AG10803 (cell line): ENCODE results near the gene NOX4.
"Not testable (repeated sequence)": the region's sequence is repeated elsewhere in the genome, so short reads cannot be mapped to it uniquely, and the experiment has no call there.

Experiments
- DNase-seq: peaks from one replicate; pipeline ENCODE4 v3.0.0; 2010; ENCODE audit warnings: low read depth
- H3K4me3 ChIP-seq: 2 replicates; pipeline ENCODE4 v1.5.1; 2011; ENCODE audit warnings: mild to moderate bottlenecking, low read length, control low read depth
- CTCF ChIP-seq: conservative IDR thresholded peaks from 2 replicates; pipeline ENCODE4 v1.5.1; 2011; ENCODE audit warnings: mild to moderate bottlenecking, low read length, control low read depth, inconsistent platforms

Gene NOX4

GRCh38 chr11:89333704-89334103, 157.5 kb downstream of the NOX4 start:
- peak; percentile 64 for TF ChIP-seq CTCF
- DNase-seq, result peak; percentile 45

GRCh38 chr11:89331940-89332339, 159.2 kb downstream of the NOX4 start:
- DNase-seq, H3K4me3 ChIP-seq: not testable (repeated sequence)

More at GRCh38 chr11:89333704-89334103, 157.5 kb downstream of the NOX4 start:
- H3K4me3 ChIP-seq, result not testable (repeated sequence)

- DNase-seq, result no peak
- TF ChIP-seq CTCF, result no peak
These were observed 163.3 kb downstream of the NOX4 start for GRCh38 chr11:89327885-89328284.

GRCh38 chr11:89321401-89321800, 169.8 kb downstream of the NOX4 start:
- no peak overlapping the region for H3K4me3 ChIP-seq
- no peak for TF ChIP-seq CTCF
- DNase-seq, result no peak

More at GRCh38 chr11:89327885-89328284, 163.3 kb downstream of the NOX4 start:
- H3K4me3 ChIP-seq, result no peak overlapping the region

GRCh38 chr11:89310607-89311006, 180.6 kb downstream of the NOX4 start:
- H3K4me3 ChIP-seq, DNase-seq: not testable (repeated sequence)

- H3K4me3 ChIP-seq, DNase-seq: not testable (repeated sequence)
These were observed 181.7 kb downstream of the NOX4 start for GRCh38 chr11:89309321-89309985.

- not testable (repeated sequence) for DNase-seq, H3K4me3 ChIP-seq
These were observed 182.9 kb downstream of the NOX4 start for GRCh38 chr11:89308272-89308671.

- not testable (repeated sequence) for DNase-seq, H3K4me3 ChIP-seq
These were observed 188.1 kb downstream of the NOX4 start for GRCh38 chr11:89303029-89303428.

GRCh38 chr11:89295023-89295422, 196.2 kb downstream of the NOX4 start:
- not testable (repeated sequence) for DNase-seq, H3K4me3 ChIP-seq

GRCh38 chr11:89293965-89294679, 197.1 kb downstream of the NOX4 start:
- peak overlapping the region; percentile 38 for H3K4me3 ChIP-seq
- TF ChIP-seq CTCF, result no peak
- DNase-seq, result peak; percentile 11

GRCh38 chr11:89288004-89288403, 203.2 kb downstream of the NOX4 start:
- DNase-seq, H3K4me3 ChIP-seq: not testable (repeated sequence)

GRCh38 chr11:89286601-89287000, 204.6 kb downstream of the NOX4 start:
- H3K4me3 ChIP-seq, DNase-seq: not testable (repeated sequence)

- not testable (repeated sequence) for DNase-seq, H3K4me3 ChIP-seq
These were observed 210.0 kb downstream of the NOX4 start for GRCh38 chr11:89281032-89281677.
